CD4-positive, alpha-beta T cell treated with Interleukin-21 for 1 hour (primary cell): Measurements from ENCODE around the gene TSPO.
"Not testable (repeated sequence)": the region's sequence is repeated elsewhere in the genome, so short reads cannot be mapped to it uniquely, and the experiment has no call there.

Experiments
- DNase-seq: peaks from one replicate; pipeline ENCODE4 v3.0.0-alpha.2; 2020

TSPO gene

GRCh38 chr22:43151251-43152002 lies at the start of gene TSPO:
Gene TSPO, plus strand, starts transcription at chr22:43151559. Its CDS starts 7,680 bp downstream, at chr22:43159239.
- peak; percentile 73 for DNase-seq

GRCh38 chr22:43104056-43104625 lies 47.2 kb upstream of the TSPO start:
- not testable (repeated sequence) for DNase-seq

DNA sequence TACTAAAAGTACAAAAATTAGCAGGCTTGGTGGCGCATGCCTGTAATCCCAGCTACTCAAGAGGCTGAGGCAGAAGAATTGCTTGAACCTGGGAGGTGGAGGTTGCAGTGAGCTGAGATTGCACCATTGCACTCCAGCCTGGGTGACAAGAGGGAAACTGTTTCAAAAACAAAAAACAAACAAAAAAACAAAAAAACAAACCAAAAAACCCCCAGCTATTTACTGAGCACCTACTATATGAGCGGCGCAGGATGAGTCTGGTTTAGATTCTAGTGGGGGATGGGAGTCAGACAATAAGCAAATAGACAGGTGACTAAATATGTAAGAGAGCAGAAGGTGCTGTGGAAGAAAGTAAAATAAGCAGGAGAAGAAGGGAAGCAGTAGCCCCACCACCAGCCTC lies 46.4 kb upstream of the TSPO start:
- DNase-seq, result not testable (repeated sequence)

DNA sequence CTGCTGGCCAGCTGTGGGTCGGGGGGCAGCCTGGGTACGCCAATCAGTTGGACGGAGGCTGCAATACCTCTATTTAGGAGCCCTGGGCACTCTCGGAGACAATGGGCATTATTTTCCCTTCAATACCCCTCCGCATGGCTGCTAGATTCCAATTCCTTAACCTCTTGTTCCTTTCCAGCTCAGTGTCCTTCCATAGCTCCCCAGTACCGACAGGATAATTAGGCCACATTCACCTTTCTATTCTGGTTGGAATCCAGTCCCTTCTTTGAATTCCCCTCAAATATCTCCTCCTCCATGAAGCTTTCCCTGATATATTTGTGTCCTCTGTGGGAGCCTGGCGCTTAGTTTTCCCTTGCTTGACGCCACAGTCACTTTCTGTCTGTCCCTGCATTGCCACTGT lies 45.1 kb upstream of the TSPO start:
- no peak for DNase-seq

DNA sequence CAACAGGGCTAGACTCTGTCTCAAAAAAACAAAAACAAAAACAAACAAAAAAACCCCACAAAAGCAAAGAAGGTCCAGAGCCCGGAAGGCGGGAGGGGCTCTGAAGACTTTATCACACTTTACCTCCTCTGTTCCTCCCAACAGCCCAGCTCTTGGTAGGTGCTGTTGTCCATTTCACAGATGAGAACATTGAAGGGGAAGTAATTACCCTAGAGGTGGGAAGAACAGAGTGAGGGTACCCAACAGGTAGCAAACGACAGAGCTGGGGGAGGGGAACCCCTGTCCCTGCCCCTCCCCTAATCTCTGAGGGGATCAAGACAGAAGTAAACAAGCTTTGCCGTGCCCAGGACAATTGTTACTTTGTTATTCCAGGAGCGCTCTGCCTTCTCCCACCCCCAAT lies 41.8 kb upstream of the TSPO start:
- no peak for DNase-seq

- DNase-seq, result no peak
Observed at GRCh38 chr22:43109921-43110443, 41.4 kb upstream of the TSPO start.

- peak; percentile 45 for DNase-seq
Observed at GRCh38 chr22:43110444-43110926, 40.9 kb upstream of the TSPO start, which contains the start of gene BIK. Gene BIK, plus strand, starts transcription at chr22:43110750. Its CDS starts 13,273 bp downstream, at chr22:43124023.

GRCh38 chr22:43110927-43111623 lies 40.3 kb upstream of the TSPO start:
- peak; percentile 52 for DNase-seq

DNA sequence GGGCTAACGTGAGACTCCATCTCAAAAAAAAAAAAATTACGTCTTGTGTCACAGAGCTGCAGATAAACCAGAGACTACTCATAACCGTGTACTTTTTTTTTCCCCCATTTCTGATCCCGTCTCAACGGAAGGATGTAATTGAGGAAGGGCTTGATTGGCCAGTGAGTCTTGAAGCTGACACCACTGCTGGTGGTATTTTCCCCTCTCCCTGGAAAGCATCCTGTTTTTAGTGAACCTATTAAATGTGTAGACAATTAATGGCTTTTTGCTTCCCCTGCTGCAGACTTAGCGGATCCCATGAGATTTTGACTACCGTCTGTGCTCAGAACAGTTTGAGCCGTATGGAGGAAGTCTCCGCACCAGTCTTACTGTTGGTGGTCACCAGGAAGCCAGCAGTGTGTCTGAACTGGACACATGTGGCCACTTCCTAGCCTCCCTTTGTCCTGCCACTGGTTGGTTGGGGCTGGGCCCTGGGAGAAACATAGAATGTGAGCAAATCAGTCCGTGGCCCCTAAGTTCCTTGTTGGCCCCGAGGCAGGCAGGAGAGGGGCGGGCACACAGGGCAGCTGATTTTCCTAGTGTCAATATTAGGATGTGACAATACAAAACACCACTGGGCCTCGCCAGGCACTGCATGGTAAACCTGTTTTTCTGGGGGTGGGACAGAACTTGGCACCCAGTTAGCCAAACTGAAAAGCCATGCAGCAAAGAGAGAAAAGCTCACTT lies 37.7 kb upstream of the TSPO start:
- DNase-seq, result no peak

DNA sequence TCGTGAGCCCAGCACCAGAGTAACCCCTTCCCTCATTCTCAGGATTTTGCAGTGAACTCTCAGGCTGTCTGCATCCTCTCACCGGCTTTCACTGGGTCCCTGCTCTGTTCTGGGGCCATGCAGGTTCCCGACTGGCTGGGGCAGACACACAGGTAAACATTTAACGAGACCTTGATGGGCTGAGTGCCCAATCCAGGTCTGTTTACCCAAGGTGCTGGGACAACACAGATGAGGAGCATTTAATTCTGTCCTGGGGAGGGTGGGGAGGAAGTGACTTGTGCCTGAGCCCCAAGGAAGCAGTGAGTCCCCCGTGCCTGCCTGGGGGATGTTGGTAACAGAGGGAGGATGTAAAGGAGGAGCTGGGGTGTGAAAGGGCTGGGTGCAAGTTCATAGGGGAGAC lies 36.4 kb upstream of the TSPO start:
- DNase-seq, result no peak

DNA sequence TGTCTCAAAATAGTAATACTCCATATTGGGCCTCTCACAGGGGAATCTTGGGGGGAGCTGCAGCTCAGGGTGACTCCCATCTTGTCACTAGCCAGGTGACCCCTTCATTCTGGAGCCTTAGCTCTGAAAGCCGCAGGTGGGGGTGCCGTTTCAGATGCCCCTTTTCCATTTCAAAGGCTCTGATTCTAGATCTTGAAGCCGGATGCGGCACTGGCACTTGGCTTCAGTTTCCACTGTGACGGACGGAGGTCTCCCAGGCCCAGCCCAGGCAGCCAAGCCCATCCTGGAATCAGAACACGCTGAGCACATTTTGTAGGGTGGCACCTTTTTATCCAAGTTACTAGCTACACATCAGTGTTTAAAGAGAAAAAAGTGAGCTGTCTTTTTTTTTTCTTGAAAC lies 34.4 kb upstream of the TSPO start:
- DNase-seq, result no peak

DNA sequence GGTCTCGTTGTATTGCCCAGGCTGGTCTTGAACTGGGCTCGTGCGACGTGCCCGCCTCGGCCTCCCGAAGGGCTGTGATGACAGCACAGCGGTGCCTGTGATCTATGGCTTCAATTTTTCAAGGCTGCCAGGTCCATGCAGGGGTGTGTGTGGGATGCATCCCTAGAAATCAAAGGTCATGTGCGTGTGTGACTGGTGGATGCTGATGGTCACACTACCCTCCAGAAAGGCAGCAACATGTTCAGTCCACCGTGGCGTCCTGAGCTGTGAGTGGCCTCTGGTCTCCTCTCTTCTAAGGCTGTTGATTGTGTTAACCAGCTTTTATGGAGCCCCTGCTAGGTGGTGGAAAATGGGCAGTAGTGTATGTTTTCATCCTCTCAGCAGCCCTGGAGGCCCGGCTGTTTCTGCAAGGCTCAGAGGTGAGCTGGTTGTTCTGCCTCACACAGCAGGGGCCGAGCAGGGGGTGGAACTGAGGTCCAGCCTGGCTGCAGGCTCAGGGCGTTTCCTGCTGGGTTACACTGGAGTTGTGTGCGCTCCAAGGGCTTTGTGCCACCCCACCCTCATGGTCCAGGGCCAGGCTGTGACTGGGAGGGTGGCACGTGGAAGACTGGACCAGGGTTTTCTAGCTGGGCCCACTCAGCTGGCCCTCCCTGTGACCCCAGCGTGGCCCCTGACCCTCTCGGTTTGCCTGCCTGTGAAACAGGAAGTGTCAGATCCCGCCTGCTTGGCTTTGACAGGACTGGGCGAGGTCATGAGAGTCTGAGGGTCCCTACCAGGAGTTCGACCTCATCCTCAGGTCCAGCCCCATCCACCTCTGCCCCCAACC lies 33.1 kb upstream of the TSPO start:
- no peak for DNase-seq

- no peak for DNase-seq
Observed at GRCh38 chr22:43118953-43119458, 32.4 kb upstream of the TSPO start.

DNA sequence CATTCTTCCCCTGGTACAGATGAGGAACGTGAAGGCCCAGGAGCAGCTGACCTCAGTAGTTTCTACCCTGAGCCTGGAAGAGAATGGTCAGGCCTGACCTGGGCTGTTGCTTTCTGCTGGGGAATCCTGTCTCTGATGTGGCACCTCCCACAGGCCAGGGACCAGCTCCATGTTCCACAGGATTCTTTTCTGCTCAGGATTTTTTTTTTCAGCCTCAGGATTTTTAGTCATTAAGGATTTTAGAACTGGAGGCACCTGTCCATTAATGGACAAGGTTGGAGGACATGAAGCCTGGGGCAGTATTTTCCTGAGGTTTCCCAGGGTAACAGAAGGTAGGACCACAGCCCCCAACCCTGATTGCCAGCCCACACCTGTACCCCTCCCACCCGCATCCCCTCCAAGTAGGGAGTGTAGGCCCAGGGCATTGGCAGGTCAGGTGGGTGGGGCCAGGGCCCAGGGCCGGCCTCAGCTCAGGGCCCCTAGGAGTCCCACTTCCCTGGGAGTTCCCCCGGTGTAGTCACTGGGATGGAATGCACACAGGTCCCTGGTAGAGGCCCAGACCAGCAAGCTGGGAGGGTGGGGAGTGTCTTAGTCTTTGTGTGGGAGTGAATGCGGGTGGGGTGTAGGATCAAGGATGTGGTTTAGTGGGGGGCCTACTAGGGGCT lies 24.7 kb upstream of the TSPO start:
- no peak for DNase-seq

GRCh38 chr22:43127166-43127908 lies 24.0 kb upstream of the TSPO start:
- DNase-seq, result no peak

- no peak for DNase-seq
Observed at GRCh38 chr22:43128116-43128515, 23.2 kb upstream of the TSPO start.

DNA sequence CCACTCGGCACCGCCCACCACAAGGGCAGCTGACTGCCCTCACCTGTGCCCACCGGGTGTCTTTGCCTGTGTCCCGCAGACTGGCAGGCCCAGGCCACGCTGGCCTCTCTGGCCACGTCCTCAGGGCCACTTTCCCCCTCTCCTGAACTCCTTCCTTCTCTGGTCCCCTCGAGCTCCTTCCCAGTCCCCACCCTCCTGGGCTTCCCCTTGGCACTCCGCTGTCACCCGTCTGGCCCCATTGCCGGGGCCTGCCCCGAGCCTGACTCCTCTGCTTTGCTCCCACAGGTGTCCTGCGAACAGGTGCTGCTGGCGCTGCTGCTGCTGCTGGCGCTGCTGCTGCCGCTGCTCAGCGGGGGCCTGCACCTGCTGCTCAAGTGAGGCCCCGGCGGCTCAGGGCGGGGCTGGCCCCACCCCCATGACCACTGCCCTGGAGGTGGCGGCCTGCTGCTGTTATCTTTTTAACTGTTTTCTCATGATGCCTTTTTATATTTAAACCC lies 22.4 kb upstream of the TSPO start:
- DNase-seq, result no peak

- no peak for DNase-seq
Observed at GRCh38 chr22:43129426-43130425, 21.6 kb upstream of the TSPO start.
